NB4 (cell line): ENCODE data around the gene CTIF.

ENCODE experiments used
- MYC ChIP-seq: IDR thresholded peaks from 2 replicates; pipeline ENCODE4 v1.6.1; 2011; ENCODE audit warnings: low read depth, low read length
- POLR2A ChIP-seq: IDR thresholded peaks from 2 replicates; pipeline ENCODE4 v1.6.1; 2011; ENCODE audit warnings: mild to moderate bottlenecking; ENCODE audit not compliant: insufficient read length; ENCODE audit errors: extremely low read depth
- TF ChIP-seq, protein P1 (sequence below): IDR thresholded peaks from one replicate; pipeline ENCODE4 v1.5.1; 2012; ENCODE audit warnings: low read depth, low read length
- TF ChIP-seq, protein P2 (sequence below): IDR thresholded peaks from 2 replicates; pipeline ENCODE4 v1.6.1; 2011; ENCODE audit warnings: low read depth, low read length

DNA sequence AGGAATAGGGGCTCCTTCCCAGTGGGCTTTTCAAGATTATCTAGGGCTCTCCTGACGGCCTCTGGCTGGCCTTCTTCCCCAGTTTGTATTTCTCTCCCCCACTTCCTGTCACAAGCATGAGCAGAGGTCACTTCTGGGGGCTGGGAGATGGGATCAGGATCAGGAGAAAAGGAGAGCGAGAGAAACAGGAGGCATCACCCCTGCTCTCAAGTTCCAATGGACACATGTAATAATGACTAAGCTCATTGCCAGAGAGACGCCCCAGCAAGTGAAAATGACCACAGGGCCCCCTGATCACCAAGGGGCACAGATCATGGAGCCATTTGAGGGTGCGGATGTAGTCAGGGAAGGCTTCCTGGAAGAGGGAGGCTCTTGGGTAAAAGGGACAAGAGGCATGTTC is 319.8 kb downstream of the CTIF start:
- TF ChIP-seq, protein P1, sequence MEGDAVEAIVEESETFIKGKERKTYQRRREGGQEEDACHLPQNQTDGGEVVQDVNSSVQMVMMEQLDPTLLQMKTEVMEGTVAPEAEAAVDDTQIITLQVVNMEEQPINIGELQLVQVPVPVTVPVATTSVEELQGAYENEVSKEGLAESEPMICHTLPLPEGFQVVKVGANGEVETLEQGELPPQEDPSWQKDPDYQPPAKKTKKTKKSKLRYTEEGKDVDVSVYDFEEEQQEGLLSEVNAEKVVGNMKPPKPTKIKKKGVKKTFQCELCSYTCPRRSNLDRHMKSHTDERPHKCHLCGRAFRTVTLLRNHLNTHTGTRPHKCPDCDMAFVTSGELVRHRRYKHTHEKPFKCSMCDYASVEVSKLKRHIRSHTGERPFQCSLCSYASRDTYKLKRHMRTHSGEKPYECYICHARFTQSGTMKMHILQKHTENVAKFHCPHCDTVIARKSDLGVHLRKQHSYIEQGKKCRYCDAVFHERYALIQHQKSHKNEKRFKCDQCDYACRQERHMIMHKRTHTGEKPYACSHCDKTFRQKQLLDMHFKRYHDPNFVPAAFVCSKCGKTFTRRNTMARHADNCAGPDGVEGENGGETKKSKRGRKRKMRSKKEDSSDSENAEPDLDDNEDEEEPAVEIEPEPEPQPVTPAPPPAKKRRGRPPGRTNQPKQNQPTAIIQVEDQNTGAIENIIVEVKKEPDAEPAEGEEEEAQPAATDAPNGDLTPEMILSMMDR = no peak
- TF ChIP-seq POLR2A (no peak), MYC (no peak)
- TF ChIP-seq, protein P2, sequence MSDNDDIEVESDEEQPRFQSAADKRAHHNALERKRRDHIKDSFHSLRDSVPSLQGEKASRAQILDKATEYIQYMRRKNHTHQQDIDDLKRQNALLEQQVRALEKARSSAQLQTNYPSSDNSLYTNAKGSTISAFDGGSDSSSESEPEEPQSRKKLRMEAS = no peak
